HG03558 (cell line): ENCODE results near the gene SLC5A3.
A peak's percentile ranks its signal among the peaks of the same experiment; 100 is the strongest.

ENCODE experiments used
- ATAC-seq: cut with Tn5 transposase; IDR thresholded peaks from one replicate; pipeline ENCODE4 v1.9.1; 2021; ENCODE audit warnings: moderate number of reproducible peaks; ENCODE audit not compliant: unreplicated experiment; ENCODE audit errors: extremely low read depth

The SLC5A3 gene

DNA sequence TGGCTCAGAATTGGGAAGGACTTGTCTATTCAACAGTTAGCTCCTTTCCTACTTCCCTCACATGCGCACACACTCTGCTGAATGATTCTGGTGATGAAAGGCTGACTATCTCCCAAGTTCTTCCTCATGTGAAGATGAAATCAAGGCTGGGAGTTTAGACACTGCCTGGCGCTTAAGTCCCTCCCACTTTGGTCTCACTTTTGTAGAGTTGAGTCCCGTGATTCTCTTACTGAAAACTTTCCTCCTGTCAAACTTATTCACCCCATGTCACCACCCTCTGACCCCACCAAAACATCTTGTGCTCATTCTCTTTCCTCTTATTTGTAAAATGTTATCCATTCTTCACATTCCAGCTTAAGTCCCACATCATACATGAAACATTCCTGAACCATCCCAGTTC, 8.4 kb upstream of the SLC5A3 start:
- no peak for ATAC-seq

DNA sequence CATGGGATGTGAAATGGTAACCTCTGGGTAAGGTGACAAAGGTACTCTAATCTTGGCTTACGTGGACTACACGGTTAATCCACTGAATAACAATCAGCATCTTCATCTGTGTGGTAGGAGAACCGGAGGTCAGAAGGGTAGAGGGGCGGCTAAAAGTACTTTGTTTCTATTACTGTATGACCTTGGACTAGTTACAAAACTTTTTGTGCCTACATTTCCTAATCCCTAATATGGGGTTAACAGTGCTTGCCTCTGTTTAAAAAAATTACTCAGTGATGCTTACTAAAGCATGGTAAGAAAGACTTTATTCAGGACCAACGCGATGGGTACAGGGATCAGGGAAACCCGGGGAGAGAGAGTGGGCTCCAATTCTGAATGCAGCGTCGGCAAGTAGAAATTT, 1.7 kb upstream of the SLC5A3 start:
- ATAC-seq, result no peak

DNA sequence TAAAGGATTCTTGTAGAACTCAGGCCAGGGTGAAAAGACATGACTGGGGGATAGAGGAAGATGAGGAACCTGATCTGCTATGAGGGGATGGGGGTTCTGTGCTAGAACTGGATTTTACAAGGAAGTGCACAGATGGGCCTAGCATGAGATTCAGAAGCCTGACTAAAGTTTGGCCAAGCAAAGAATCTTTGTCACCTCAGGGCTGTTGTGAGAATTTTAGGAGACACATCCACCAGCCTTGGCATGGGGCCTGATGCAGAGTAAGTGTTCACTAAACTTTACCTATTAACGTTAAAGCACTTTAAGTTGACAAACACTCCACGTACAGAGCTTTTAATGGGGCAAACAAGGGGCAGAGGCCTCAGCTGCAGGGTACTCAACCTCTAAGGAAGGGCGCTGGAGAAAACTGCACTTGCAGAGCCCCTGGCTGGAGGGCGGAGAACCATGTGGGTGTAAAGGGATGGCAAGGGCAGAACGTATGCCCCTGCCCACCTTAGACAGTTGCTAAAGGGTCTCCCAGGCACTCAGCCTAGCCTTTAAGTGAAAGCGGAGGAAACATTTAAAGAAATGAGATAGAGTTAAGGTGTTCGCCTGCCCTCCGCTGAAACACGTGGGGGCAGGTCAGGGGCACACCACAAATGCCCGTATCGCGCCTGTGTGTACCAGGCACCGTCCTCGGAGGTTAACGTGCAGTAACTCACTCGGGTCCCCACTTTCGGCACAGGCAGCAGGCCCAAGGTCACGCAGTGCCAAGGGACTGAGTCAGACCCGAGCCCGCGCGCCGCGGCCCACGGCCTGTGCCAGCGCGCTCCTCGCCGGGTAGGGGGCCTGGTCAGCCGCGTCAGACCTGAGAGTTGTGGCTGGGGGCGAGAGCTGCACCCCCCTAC, 990 bp upstream of the SLC5A3 start:
- no peak for ATAC-seq

DNA sequence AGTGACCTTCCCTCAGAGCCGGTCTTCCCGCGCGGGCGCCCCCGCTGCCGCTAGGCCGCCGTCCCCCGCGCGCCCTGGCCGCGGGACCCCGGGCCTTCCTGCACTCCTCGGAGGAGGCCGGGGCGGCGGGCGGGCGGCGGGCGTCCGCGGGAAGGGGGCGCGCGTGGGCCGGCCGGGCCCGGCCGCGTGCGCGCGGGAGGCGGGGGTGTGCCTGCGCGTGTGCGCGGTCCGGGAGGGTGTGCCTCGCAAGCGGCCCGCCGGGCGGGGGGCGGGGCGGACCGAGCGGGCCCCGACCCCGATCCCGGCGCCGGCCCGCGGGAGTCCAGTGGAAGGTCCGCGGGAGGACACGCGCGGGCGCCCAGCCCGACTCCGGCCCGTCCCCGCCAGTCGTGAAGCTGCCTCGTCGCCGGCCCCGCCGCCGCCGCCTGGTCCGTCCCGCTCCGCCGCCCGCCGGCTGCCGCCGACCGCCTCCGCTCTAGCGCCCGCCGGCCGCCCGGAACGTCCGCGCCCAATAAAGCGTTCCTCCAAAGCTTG, 438 bp downstream of the SLC5A3 start:
- ATAC-seq, result peak; percentile 21

DNA sequence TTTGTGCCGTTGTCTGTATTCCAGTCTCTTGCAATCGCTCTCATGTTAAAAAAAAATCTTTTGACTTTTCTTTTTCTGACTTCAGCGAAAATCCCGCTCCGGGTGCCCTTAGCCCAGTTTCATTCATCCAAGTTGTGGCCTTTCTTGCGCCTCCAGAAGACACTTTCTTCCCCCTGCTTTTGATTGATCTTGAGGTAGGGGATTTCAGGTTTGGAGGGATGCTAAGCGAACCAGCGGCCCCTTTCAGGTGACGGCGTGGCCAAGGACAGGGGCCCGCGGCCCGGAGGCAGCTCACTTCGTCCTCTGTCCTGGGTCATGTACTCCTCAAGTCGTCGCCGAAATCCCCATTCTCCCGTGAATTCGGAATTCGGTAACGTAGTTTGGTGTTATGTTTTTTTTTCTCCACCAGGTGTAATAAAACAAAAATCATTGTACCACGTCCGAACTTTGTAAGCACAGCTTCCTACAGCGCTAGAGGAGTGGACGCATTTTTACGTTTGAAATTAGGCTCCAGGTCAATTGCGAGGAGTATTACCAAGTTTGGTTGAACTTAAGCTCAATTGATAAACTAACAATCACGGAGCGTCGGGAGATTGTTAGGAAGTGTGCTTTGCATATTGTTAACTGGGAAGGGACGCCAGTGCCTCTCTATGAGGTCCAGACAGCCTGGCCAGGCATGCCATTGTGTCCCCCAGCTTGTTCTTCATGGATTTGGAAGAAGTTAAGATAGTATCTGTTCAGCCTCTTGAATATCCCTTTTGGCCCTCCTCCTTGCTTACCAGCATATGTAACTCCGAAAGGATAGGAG, 1.1 kb downstream of the SLC5A3 start:
- ATAC-seq, result no peak

DNA sequence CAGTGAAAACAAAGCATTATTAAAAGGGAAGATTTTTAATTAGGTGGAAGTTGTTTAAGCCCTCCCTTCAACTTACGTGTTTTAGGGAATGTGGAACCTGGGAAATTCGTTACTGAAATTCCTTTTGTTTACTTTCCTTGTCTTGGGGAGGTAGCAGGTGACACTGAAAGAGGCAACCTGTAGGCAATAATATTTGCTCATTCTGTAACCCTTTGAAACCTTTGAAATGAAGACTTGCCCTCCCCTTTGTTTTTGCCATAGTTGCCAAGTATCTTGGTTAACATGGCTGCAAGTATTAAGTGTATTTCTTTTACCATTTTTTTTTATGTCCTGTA, 1.7 kb downstream of the SLC5A3 start:
- no peak for ATAC-seq

DNA sequence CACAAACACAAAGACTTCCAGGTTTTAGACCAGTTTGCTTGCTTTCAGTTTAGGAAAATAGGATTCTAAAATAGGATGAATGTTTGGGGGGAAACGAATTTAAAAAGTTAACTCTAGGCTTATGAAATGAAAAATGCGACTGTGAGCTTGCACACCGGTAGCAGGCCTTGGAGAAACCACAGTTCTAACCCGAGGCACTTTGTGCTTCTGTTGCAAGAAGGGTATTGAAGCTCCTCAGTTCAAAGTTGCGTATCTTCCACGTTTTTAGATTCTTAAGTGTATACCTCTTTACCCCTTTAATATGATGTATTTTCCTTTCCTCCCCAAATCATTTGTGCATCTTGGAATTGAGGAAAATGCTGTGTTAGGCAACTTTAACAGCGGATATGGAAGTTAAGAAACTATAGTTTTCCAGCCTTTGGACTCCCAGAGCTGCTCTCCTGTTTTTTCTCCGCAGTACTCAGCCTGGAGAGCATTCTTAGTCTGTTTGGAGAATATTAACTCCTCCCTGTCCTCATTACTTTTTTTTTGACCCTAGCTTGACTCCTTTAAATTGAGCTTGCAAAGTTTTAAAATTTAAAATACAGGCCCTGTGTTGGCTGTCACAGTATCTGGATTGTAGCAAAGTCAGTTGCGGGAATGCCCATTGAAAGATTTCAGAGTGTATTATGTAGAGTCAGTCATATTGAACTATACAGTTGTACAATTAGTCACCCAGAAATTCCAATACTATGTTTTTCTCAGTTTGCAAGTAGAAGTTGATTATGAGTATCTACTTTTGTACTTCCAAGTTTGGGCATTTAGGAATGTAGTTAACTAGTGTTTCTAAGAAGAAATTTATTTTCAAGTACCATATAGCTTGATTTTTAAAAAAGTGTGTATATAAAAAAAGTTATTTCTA, 2.6 kb downstream of the SLC5A3 start:
- ATAC-seq, result no peak

DNA sequence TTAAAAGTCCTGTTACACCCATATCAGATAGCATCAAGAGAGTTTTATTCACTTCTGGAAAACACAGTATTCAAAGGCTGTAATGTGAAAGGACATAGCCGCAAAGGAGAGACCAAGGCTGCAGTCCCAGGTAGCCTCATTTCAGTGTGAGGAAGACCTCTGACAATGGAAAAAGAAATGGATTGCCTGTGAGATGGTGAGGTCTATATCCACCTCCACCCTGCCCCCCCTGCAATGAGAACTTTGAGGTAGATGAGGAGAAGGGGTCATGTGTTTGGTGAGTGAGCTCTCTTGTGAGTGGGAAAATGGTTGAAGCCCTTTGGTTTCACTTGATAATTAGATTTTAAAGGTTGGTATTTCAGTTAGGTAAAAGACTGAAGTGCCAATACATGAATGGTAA, 3.5 kb downstream of the SLC5A3 start:
- ATAC-seq, result no peak

DNA sequence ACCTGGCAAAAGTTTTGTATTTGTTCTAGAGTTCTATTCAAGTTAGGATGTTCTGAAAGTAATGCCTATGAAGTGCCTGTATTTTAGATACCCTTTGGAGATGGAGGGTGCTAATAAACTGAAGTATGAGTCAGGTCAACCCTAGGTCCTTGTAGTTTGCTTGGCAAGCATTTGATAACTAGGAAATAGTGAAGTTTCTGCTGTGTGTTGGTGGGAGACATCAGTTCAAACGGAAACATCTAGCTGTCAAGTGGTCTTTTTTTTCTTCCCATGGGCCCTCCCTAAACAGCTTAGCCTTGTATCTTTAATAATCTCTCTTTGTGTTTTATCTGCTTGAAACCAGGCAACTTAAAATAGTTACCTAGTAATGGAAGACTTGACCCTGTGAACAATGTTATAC, 4.5 kb downstream of the SLC5A3 start:
- ATAC-seq, result no peak

DNA sequence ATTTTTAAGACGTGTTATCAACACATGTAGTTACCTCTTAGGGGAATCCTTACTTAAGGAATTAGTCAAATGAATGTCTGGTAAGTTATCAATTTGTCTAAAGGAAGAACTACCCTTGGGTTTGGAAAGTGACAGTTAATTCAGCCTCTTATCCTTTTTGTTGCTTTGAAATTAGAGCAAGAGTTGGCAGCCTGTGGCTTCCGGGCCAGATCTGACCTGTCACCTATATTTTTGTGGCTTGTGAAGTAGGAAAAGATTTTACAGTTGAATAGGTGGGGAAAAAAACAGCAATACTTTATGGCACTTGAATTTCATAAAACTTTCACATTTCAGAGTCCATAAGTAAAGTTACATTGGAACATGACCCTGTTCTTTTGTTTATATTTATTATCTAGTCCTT, 5.5 kb downstream of the SLC5A3 start:
- no peak for ATAC-seq

DNA sequence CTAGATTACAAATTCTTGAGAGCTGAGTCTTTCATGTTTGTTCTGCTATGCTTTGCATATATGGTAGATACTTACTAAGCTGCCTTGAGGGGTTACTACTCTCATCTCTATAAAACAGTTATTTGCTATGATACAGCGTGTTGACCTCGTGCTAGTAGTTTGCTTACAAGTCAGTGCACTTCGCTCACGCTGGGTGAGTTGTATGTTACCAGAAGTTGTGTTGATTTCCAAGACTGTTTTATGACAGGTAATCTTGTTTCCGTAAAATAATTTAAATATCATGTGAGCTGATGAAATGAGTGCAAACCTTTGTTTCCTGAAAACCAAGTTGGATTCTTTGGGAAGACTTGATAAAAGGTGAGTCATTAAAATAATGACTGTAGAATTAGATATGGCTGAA, 7.3 kb downstream of the SLC5A3 start:
- no peak for ATAC-seq

DNA sequence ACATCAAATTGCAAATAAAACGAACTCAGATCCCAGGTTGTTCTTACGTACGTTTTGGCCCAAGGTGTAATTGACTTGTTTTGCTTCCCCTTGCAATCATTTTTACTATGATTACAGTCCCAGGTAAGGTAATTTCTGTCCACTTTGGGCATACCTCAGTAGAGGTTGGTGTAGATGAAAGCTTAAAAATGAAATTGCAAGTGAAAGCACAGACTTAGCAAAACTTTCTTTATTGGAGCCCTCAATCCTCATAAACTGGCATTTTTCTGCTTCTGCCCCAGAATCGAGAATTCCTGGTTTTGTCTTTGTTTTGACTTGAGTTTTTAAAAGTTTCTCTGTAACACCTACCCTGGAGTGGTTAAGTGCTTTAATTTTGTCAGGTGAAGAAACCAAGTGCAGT, 9.4 kb downstream of the SLC5A3 start:
- no peak for ATAC-seq

DNA sequence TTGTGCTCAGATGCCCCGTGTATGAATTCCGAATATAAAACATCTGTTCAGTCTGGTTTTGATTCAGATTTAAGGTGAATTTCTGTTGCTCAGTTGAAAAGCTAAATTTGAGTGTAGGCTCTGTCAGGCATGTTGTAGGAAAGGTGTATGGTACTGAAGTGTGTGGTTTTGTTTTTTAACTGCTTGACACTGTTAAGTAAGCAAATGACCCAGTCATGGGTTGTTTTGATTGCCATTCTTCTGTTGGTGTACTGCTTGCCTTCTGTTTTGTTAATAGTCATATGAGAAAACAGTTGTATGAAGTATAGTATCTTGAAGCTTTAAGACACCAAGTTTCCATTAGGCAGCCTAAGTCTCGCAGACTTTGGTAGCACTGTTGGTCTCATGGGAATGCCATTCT, 10.0 kb downstream of the SLC5A3 start:
- ATAC-seq, result no peak

DNA sequence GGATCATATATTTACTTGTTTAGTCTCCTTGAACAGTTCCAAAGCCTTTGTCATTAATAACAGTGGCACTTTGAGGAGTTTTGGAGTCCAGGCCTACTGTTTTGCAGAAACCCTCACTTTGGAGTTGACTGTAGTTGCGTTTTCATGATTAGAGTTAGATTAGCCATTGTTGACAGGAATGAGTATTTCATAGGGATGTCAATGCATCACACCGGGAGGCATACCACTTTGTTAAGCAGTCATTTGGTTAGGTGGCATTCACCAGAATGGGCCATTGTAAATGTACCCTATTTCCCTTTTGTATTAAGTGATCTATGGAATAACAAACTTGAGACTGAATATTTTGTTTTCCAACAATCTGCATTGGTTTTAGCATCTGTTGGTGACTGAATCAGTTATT, 11.8 kb downstream of the SLC5A3 start:
- ATAC-seq, result no peak

DNA sequence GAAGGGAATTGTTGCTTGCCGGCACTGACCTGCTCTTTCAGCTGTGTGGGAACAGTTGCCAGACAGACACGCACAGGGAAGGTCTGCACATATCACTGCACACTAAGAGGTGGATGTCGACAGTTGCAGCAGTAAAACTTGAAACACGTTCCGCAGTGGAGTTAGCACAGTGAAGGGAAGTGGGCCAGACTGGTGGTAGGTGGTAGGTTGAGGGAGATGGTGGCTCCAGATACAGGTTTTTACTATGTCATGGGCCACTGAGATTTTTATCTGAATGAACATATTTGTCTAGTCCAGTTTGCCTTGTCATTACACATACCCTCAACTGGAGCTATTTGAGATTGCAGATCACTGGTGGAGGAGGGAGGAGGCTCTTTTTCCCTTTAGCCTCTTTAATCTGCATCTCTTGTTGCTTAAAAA, 13.5 kb downstream of the SLC5A3 start:
- ATAC-seq, result no peak

DNA sequence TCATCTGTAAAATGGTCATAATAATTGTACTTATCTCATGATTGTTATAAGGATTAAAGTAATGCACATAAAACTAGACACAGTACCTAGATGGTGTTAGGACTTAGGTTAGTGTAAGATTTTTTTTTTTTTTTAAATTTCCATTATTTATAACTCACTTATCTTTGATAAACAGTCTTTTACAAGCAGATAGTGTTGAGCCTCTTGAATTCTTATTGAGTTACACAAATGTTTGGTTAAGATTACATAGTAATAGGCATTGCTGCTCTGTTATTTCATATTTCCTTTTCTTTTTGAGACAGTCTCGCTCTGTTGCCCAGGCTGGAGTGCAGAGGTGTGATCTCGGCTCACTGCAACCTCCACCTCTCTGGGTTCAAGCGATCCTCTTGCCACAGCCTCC, 15.4 kb downstream of the SLC5A3 start:
- no peak for ATAC-seq

DNA sequence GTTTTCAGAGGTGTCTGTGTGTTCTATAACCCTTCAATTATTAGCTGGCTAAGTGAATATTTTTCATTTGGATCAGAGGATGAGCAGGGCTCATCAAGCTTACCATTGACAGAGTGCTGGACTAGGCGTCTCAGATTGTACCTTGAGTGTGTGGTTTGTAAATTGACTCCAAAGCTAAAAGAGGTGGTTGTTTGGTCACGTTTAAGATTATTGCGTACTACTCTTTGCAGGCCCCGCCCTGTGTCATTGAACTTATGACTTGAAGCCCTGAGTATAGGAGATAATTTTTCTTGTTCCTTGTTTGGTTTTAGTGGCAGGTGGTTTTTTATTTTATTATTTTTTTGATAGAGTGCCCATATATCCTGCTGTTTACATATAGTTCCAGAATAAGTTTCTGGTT, 17.7 kb downstream of the SLC5A3 start:
- ATAC-seq, result no peak

DNA sequence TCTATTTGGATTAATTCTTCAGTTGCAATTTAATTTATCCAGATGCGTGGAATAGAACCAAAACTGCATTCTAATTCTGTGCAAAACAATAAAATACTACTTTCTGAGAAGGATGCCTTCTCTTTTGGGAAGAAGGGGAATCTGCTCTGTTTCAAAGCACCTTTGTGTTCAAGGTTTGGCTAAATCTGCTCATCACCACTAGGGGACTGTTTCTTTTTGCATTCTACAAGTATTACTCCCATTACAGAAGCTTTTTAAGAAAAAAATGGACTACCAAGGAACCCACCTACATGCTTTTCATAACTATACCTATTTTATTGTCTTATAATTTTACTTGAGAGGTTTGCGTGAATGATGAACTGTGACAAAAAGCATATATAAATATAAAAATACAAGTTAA, 18.2 kb downstream of the SLC5A3 start:
- ATAC-seq, result no peak

DNA sequence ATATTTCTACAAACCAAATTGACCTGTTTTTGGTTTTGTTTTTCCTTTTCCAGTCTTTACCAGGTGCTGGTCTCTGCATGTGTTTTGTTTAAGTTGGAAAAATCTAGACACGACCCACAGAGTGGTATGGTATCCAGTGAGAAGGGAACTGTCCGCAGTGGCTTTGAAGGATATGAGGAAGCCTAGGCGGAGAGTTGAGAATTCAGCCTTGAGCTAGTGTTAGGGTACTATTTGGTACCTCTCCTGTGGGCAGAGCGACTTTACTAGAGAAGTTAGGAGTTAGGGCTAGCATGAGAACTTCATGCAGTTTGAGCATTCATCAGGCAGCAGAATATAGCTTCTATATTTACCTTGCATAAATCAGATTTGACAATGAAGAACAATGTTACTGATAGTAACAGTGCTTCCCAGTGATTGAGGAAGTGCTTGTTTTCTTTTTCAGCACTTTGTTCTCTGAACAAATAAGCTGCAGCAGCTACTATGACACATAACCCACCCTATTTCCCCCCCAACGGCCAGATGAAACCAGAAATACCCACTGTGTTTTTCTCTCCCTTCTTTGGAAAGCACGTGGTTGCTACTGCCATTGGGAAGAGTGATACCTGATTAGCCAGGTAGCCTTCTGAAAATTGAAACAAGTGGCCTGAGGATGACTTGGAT, 19.0 kb downstream of the SLC5A3 start:
- ATAC-seq, result no peak

DNA sequence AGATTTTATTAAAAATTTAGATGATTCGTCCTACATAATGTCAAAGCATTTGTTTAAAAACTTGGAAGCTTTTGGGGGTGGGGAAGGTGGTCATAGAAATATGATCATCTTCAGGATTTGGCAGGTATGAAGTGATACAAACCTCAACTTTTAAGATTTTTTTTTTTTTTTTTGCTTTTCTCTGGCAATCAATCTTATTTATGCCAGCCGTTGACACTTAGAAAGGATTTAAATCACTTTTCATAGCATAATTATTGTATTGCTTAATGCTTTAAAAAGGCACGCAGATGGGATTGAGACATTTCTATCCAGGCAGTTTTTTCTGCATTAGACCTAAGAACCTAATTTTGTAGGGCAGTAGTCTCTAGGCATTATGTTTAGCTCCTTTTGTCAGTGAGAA, 19.7 kb downstream of the SLC5A3 start:
- no peak for ATAC-seq
